Measurements from ENCODE around the gene ELAVL3. TPM values are rescaled to one million over a fixed set of nuclear protein-coding genes. Genes with fewer than 3 reads are reported as not detected.
"Not testable (repeated sequence)": the region's sequence is repeated elsewhere in the genome, so short reads cannot be mapped to it uniquely, and the experiment has no call there.

Gene ELAVL3
- total RNA-seq, 3 donors from 2014 or later: not detected

DNA sequence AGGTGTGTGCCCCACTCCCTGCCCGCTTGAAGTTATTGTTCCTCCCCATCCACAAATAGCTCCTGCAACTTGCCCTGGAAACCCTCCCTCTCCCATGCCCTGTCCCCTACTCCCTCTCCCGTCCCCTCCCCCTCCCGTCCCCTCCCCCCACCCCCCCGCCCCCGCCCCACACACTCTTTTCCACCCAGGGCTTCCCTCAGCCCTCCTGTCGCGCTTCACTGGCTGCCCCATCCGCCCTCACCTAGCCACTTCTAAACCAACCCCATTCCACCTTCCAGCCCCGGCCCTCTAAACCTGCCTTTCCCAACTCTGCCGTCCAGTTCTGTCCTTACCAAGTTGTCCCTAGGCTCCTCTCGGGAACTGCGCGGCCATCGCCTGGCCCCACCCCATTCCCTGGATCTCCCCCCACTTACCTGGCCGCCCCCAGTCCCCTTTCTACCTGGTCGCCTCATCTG is 62.7 kb downstream of the ELAVL3 start:
- no peaks in the 10 kb centered on the region for H3K9me3 ChIP-seq
- H3K4me3 ChIP-seq: peak overlapping the region; percentile 45 to 66 (median 51)
- TF ChIP-seq POLR2A (IDR thresholded peaks at IDR 0.05): no peak
- TF ChIP-seq, protein P1, sequence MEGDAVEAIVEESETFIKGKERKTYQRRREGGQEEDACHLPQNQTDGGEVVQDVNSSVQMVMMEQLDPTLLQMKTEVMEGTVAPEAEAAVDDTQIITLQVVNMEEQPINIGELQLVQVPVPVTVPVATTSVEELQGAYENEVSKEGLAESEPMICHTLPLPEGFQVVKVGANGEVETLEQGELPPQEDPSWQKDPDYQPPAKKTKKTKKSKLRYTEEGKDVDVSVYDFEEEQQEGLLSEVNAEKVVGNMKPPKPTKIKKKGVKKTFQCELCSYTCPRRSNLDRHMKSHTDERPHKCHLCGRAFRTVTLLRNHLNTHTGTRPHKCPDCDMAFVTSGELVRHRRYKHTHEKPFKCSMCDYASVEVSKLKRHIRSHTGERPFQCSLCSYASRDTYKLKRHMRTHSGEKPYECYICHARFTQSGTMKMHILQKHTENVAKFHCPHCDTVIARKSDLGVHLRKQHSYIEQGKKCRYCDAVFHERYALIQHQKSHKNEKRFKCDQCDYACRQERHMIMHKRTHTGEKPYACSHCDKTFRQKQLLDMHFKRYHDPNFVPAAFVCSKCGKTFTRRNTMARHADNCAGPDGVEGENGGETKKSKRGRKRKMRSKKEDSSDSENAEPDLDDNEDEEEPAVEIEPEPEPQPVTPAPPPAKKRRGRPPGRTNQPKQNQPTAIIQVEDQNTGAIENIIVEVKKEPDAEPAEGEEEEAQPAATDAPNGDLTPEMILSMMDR (IDR thresholded peaks at IDR 0.05): no peak
- TF ChIP-seq POLR2AphosphoS5 (IDR thresholded peaks at IDR 0.05): no peak
- H3K4me1 ChIP-seq: no peaks in the 10 kb centered on the region
- peak overlapping the region in 1 of 2 donors; percentile 40 for H3K27ac ChIP-seq
- peaks cover 4 to 17% of the 10 kb centered on the region in 2 donors for H3K27me3 ChIP-seq
- intact Hi-C loops (cut with DNase I; ENCODE audit: low total_unique reads): no loop called here
- no peaks in the 10 kb centered on the region for H3K36me3 ChIP-seq
- no peak for DNase-seq (ENCODE audit: low spot score in 2 of 2)

DNA sequence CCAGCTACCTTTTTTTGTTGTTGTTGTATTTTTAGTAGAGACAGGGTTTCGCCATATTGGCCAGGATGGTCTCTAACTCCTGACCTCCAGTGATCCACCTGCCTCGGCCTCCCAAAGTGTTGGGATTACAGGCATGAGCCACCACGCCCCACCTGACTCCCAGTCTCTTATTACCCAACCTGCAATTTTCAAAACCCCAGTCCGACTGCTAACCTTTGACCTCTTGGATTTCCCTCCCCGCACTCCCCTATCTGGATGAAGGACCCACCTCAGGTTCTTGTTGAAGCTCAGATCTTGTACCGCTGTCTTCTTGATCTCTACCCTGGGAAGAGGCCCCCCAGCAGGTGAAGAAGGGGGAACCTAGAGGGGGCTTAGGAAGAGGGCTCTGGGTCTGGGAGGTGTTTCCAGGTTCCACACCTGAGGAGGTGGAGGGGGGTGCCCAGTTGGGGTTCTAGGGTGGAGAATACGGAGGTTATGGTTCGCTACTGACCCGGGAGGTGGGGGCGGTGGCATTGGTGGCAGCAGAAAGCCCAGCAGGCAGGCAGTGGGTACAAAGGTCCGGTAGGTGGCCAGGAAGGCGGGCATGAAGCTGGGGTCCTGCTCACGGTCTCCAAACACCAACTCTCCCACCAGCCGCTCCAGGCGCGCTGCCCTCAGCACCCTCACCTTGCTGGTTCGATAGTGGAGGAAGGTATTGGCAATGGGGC is 64.3 kb downstream of the ELAVL3 start:
- TF ChIP-seq POLR2AphosphoS5 (IDR thresholded peaks at IDR 0.05) (no peak), POLR2A (IDR thresholded peaks at IDR 0.05) (no peak)
- TF ChIP-seq, protein P1 (IDR thresholded peaks at IDR 0.05): no peak
- intact Hi-C loops (cut with DNase I; ENCODE audit: low total_unique reads): no loop called here
- Histone ChIP-seq H3K4me1 (no peaks in the 10 kb centered on the region), H3K27ac (no peak overlapping the region), H3K4me3 (no peak overlapping the region), H3K27me3 (peaks cover 1 to 7% of the 10 kb centered on the region in 2 donors), H3K36me3 (no peaks in the 10 kb centered on the region), H3K9me3 (no peaks in the 10 kb centered on the region)
- DNase-seq (ENCODE audit: low spot score in 2 of 2): no peak

DNA sequence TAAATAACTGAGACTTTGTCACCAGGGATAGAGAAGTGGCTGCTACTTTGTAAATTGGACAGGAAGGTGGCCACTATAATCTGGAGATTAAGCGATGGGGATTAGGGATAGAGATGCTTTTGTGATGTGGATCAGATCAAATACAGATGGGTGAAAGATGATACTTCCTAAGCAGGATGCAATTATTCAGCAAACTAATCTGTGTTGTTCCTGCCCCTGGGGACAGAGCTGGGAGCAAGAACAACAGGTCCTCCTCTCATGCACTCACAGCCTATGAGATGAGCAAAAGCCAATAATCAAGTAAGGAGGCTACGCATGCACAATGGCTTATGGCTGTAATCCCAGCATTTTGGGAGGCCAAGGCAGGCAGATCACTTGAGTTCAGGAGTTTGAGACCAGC is 66.3 kb downstream of the ELAVL3 start:
- no peaks in the 10 kb centered on the region for H3K36me3 ChIP-seq
- DNase-seq (ENCODE audit: low spot score in 2 of 2): no peak
- peaks cover 0 to 4% of the 10 kb centered on the region in 2 donors for H3K27me3 ChIP-seq
- H3K9me3 ChIP-seq: no peaks in the 10 kb centered on the region
- no peak overlapping the region for H3K4me3 ChIP-seq
- intact Hi-C loops (cut with DNase I; ENCODE audit: low total_unique reads): no loop called here
- no peak for TF ChIP-seq POLR2AphosphoS5 (IDR thresholded peaks at IDR 0.05)
- no peak for TF ChIP-seq POLR2A (IDR thresholded peaks at IDR 0.05)
- TF ChIP-seq, protein P1 (IDR thresholded peaks at IDR 0.05): no peak
- no peak overlapping the region for H3K27ac ChIP-seq
- no peaks in the 10 kb centered on the region for H3K4me1 ChIP-seq

DNA sequence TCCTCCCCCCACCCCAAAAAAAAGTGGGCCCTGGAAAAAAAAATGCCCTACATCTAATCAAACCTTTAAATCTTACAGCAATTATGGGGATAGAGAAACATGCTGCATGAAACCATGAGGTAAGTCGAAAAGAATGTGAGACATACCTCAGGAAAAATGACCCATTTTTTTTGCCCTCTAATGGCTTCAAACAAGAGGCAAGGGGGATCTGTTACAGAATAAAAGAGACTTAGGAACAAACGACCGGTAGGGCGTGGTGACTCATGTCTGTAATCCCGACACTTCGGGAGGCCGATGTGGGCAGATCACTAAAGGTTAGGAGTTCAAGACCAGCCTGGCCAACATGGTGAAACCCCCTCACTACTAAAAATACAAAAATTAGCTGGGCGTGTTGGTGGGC is 70.2 kb downstream of the ELAVL3 start:
- no peak overlapping the region for H3K27ac ChIP-seq
- no peak for DNase-seq (ENCODE audit: low spot score in 2 of 2)
- TF ChIP-seq, protein P1 (IDR thresholded peaks at IDR 0.05): no peak
- TF ChIP-seq POLR2AphosphoS5 (IDR thresholded peaks at IDR 0.05): no peak
- no peak for TF ChIP-seq POLR2A (IDR thresholded peaks at IDR 0.05)
- intact Hi-C loops (cut with DNase I; ENCODE audit: low total_unique reads): no loop called here
- H3K9me3 ChIP-seq: no peaks in the 10 kb centered on the region
- no peaks in the 10 kb centered on the region for H3K36me3 ChIP-seq
- no peaks in the 10 kb centered on the region for H3K4me1 ChIP-seq
- H3K4me3 ChIP-seq: no peak overlapping the region
- no peaks in the 10 kb centered on the region for H3K27me3 ChIP-seq

DNA sequence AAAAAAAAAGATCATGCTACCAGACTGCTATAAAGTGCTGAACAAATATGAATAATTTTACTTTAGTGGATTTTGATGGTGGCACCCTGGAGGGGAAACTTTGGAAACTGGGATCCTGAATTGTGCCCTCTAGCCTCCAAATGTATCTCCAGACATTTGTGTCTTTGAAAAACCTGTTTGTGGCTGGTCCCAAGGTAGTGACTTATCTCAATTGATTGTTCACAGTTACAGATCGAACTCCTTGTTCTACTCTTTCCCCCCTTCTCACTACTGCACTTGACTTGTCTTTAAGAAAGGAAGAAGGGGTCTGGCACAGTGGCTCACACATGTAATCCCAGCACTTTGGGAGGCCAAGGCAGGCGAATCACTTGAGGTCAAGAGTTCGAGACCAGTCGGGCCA is 72.3 kb downstream of the ELAVL3 start:
- Histone ChIP-seq H3K27ac (no peak overlapping the region), H3K4me1 (no peaks in the 10 kb centered on the region), H3K4me3 (no peak overlapping the region), H3K27me3 (no peaks in the 10 kb centered on the region), H3K36me3 (no peaks in the 10 kb centered on the region), H3K9me3 (no peaks in the 10 kb centered on the region)
- no peak for TF ChIP-seq POLR2A (IDR thresholded peaks at IDR 0.05)
- TF ChIP-seq, protein P1 (IDR thresholded peaks at IDR 0.05): no peak
- no peak for TF ChIP-seq POLR2AphosphoS5 (IDR thresholded peaks at IDR 0.05)
- no peak for DNase-seq (ENCODE audit: low spot score in 2 of 2)
- intact Hi-C loops (cut with DNase I; ENCODE audit: low total_unique reads): no loop called here

DNA sequence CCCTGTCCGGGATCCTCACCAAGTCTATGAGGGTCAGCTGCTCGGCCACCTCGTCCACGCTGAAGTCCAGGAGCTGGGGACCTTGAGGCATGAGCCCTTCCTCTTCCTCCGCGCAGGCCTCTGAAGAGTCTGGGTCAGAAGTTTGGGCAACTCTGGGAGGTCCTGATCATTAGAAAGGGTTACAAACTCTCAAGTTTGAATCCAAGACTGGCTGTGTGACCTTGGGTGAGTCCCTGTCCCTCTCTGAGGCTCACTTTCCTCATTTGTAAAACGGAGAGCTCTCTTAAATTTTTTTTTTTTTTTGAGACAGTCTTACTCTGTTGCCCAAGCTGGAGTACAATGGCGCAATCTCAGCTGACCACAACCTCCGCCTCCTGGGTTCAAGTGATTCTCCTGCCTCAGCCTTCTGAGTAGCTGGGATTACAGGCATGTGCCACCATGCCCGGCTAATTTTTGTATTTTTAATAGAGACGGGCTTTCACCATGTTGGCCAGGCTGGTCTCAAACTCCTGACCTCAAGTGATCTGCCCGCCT is 74.1 kb downstream of the ELAVL3 start:
- peak overlapping the region in 1 of 3 donors; percentile 49 for H3K4me3 ChIP-seq
- intact Hi-C loops (cut with DNase I; ENCODE audit: low total_unique reads); H3K36me3 ChIP-seq; H3K9me3 ChIP-seq; H3K27me3 ChIP-seq; H3K4me1 ChIP-seq; DNase-seq (ENCODE audit: low spot score in 2 of 2); H3K27ac ChIP-seq: not testable (repeated sequence)
